Measurements from ENCODE around the gene ADAMTS1.
"Not testable (repeated sequence)": the region's sequence is repeated elsewhere in the genome, so short reads cannot be mapped to it uniquely, and the experiment has no call there.

The ADAMTS1 gene

DNA sequence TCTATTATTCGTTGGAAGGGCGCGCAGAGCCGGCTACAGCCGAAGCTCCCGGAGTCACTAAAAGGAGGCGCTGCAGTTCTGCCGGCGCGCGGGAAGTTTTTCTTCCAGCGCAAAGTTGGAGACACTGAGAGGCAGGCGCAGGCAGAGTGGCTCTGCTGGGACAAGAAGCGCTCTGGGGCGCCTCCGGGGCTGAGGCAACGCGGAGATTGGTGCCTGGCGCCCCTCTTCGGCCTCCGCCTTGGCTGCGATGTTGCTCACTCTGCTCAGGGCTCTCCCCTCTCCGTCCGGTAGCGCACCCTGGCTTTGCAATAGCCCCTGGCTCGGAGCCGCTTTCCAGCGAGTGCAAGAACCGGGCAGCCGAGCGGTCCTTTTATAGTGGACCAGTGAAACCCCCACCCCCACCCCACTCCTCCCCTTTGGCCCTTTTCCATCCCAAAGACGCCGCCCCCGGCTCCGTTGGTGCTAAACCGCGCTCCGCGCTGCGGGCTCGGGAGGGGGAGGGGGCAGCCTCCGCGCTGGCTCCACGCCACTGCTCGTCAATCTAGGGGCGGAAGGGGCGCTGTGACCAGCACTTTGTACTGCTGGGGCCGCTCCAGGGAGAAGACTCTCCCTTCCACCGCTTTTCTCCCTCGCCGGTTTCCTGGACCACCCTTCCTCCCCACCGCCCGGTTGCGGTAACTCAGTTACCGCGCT lies at the start of gene ADAMTS1:
TSS of gene ADAMTS1 (minus strand) at position 344 of the 693 bp plus-strand sequence. CDS start 455 bp downstream, outside the sequence.
- in situ Hi-C loops (cut with MboI; ENCODE audit: low sequenced_read_pairs): loop anchor here (10.0 to 25.0 kb wide), 2 partner anchors 860 to 1892 kb away; no protein-coding TSS in a partner anchor

- in situ Hi-C loops (cut with MboI; ENCODE audit: low sequenced_read_pairs): no loop called here
These were observed 46.9 kb upstream of the ADAMTS1 start for GRCh38 chr21:26892151-26892550.

GRCh38 chr21:26888931-26889330 lies 43.7 kb upstream of the ADAMTS1 start:
- in situ Hi-C loops (cut with MboI; ENCODE audit: low sequenced_read_pairs): no loop called here

GRCh38 chr21:26888256-26888655 lies 43.0 kb upstream of the ADAMTS1 start:
- in situ Hi-C loops (cut with MboI; ENCODE audit: low sequenced_read_pairs): no loop called here

DNA sequence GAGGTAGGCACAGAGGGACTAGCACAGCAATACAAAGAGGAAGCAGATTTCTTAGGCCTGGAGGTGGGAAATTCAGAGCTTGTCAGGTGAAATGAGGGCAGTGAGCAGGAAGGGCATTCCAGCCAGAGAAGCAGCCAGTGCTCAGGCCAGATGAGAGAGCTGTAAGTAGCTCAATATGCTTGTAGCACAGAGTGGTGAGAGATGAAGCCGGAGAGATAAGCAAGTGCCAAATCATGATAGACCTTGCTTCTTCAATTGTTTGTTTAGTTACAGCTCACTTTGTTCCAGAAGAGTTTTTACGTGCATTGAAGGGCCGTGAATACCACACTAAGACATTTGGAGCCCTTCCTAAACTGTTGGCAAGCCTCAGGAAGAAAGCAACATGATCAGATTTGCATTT lies 42.0 kb upstream of the ADAMTS1 start:
- in situ Hi-C loops (cut with MboI; ENCODE audit: low sequenced_read_pairs): no loop called here

GRCh38 chr21:26884436-26884835 lies 39.2 kb upstream of the ADAMTS1 start:
- in situ Hi-C loops (cut with MboI; ENCODE audit: low sequenced_read_pairs): no loop called here

GRCh38 chr21:26883768-26884167 lies 38.6 kb upstream of the ADAMTS1 start:
- in situ Hi-C loops (cut with MboI; ENCODE audit: low sequenced_read_pairs): no loop called here

GRCh38 chr21:26881504-26882228 lies 36.5 kb upstream of the ADAMTS1 start:
- in situ Hi-C loops (cut with MboI; ENCODE audit: low sequenced_read_pairs): no loop called here

DNA sequence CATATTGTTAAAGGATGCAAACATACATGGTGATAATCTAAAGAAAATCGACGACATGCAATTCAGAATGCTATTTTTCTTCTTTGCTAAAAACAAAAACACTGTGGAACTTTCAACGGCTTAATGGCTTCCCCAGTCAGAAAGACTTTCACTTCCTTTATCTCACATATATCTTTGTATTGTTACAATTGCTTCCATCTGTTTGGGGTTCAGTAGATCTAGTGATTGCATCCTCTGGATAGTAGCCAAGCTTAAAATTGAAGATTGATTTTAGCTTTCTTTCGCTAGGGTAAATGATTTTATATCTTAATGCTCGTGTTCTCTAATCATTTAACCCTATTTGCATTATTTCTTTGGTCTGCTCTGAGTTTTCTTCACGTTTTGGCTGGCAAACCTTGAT lies 31.8 kb upstream of the ADAMTS1 start:
- in situ Hi-C loops (cut with MboI; ENCODE audit: low sequenced_read_pairs): no loop called here

GRCh38 chr21:26874347-26874746 lies 29.1 kb upstream of the ADAMTS1 start:
- in situ Hi-C loops (cut with MboI; ENCODE audit: low sequenced_read_pairs): no loop called here

GRCh38 chr21:26865857-26866256 lies 20.6 kb upstream of the ADAMTS1 start:
- in situ Hi-C loops (cut with MboI; ENCODE audit: low sequenced_read_pairs): no loop called here

GRCh38 chr21:26856871-26857350 lies 11.7 kb upstream of the ADAMTS1 start:
- in situ Hi-C loops (cut with MboI; ENCODE audit: low sequenced_read_pairs): not testable (repeated sequence)

DNA sequence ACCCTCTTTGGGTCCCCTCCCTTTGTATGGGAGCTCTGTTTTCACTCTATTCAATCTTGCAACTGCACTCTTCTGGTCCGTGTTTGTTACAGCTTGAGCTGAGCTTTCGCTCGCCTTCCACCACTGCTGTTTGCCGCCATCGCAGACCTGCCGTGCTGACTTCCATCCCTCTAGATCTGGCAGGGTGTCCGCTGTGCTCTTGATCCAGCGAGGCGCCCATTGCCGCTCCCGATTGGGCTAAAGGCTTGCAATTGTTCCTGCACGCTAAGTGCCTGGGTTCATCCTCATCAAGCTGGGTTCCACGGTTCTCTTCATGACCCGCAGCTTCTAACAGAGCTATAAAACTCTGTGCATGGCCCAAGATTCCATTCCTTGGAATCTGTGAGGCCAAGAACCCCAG lies 9.5 kb upstream of the ADAMTS1 start:
- in situ Hi-C loops (cut with MboI; ENCODE audit: low sequenced_read_pairs): not testable (repeated sequence)

DNA sequence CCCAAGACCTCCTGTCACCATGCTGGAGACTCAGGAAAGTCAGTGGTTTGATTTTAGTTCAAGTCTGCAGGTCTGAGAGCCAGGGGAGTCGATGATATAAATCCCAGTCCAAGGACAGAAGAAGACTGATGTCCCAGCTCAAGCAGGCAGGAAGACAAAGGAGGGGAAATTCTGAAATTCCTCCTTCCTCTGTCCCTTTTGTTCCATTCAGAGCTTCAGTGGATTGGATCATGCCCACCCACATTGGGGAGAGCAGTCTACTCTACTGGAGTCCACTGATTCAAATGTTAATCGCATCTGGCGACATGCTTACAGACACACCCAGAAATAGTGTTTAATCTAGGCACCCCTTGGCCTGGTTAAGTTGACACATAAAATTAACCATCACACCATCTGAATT lies 7.2 kb upstream of the ADAMTS1 start:
- in situ Hi-C loops (cut with MboI; ENCODE audit: low sequenced_read_pairs): no loop called here

- in situ Hi-C loops (cut with MboI; ENCODE audit: low sequenced_read_pairs): no loop called here
These were observed 6.1 kb upstream of the ADAMTS1 start for GRCh38 chr21:26851109-26851944.

- in situ Hi-C loops (cut with MboI; ENCODE audit: low sequenced_read_pairs): no loop called here
These were observed 5.0 kb upstream of the ADAMTS1 start for GRCh38 chr21:26850116-26850643.

DNA sequence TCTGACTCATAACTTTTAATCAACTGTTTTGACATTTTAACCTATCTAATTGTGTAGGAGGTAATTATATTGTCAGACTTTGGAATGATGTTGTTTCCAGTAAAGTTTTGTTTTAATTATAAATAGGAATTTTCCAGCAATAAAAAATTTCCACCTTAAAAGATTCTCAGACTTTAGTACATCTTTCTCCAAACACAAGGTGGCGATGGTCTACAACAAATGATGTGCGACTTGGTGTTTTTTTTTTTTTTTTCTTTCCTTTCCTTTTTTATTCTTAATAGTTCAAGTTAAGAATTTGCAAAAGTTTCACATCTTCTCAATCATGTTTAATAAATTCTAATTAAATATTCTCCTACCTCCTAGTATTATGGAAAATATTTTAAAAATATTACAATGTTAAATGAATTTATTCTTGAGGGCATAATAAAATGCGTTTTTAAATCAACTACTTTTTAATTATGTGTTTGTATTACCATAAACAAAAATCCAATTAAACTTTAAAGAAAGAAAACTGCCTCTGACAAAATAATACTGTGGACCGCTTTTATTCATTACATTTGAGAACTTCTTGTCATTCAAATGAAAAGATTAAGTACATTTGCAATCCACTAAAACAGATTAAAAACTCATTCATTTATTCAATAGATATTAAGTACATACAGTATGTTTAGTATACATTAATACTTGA lies 4.4 kb upstream of the ADAMTS1 start:
- in situ Hi-C loops (cut with MboI; ENCODE audit: low sequenced_read_pairs): loop anchor here (10.0 to 25.0 kb wide), 2 partner anchors 855 to 1888 kb away; no protein-coding TSS in a partner anchor

GRCh38 chr21:26847921-26848320 lies 2.7 kb upstream of the ADAMTS1 start:
- in situ Hi-C loops (cut with MboI; ENCODE audit: low sequenced_read_pairs): loop anchor here (10.0 to 25.0 kb wide), 2 partner anchors 857 to 1889 kb away; no protein-coding TSS in a partner anchor

- in situ Hi-C loops (cut with MboI; ENCODE audit: low sequenced_read_pairs): loop anchor here (10.0 to 25.0 kb wide), 2 partner anchors 858 to 1890 kb away; no protein-coding TSS in a partner anchor
These were observed 1.8 kb upstream of the ADAMTS1 start for GRCh38 chr21:26847002-26847401.
